Naive thymus-derived CD4-positive, alpha-beta T cell (primary cell): Measurements from ENCODE around the gene SHMT1. TPM values are rescaled to one million over a fixed set of nuclear protein-coding genes. Genes with fewer than 3 reads are reported as not detected.
A peak's percentile ranks its signal among the peaks of the same experiment; 100 is the strongest.
"Not testable (repeated sequence)": the region's sequence is repeated elsewhere in the genome, so short reads cannot be mapped to it uniquely, and the experiment has no call there.

Experiments
- ATAC-seq: fragments of 150-1000 bp; cut with Tn5 transposase; 2 replicates; pipeline ENCODE4 v1.10.0; 2021; ENCODE audit warnings: mild to moderate bottlenecking, moderate library complexity
- CTCF ChIA-PET: fragments of 350-600 bp; sonication (Branson Sonifier 250); formaldehyde crosslinking; loops from one replicate; lab custom pipeline; 2021; ENCODE audit warnings: antibody characterized with exemption; lab: Charles Lee
- POLR2A ChIA-PET: fragments of 350-600 bp; sonication (Branson Sonifier 250); formaldehyde crosslinking; loops from one replicate; lab custom pipeline; 2021; ENCODE audit warnings: antibody characterized with exemption, inconsistent platforms; lab: Charles Lee
- DNase-seq, 9 donors: peaks; one replicate each; pipeline versions ENCODE4 v3.0.0 to v3.0.0-alpha.2; 2020 to 2022; ENCODE audit warnings: mixed read lengths in 1 of 9
- H3K27ac ChIP-seq: one replicate; pipeline ENCODE4 v1.7.0; 2013; ENCODE audit warnings: mild to moderate bottlenecking, low read depth, low read length, moderate library complexity
- H3K27me3 ChIP-seq, 2 donors: one replicate each; pipeline ENCODE4 v1.7.0; 2013; ENCODE audit warnings: low read length in 2 of 2, mild to moderate bottlenecking in 2 of 2, moderate library complexity in 2 of 2; ENCODE audit not compliant: control insufficient read depth in 2 of 2, insufficient read depth in 2 of 2
- H3K36me3 ChIP-seq, 3 experiments: 1 replicate in 2 of 3; 2 replicates in 1 of 3; pipeline ENCODE4 v1.7.0; 2013; ENCODE audit warnings: low read length in 3 of 3, mild to moderate bottlenecking in 3 of 3, moderate library complexity in 1 of 3; ENCODE audit not compliant: insufficient read depth in 3 of 3, control insufficient read depth in 2 of 3
- H3K4me1 ChIP-seq, 2 donors: one replicate each; pipeline ENCODE4 v1.7.0; 2013; ENCODE audit warnings: low read length in 2 of 2, mild to moderate bottlenecking in 2 of 2, moderate library complexity in 1 of 2; ENCODE audit not compliant: control insufficient read depth in 2 of 2, insufficient read depth in 2 of 2
- H3K4me3 ChIP-seq: 2 replicates; pipeline ENCODE4 v1.7.0; 2013; ENCODE audit warnings: mild to moderate bottlenecking, low read length
- H3K9me3 ChIP-seq, 3 experiments: 1 replicate in 2 of 3; 2 replicates in 1 of 3; pipeline ENCODE4 v1.7.0; 2013; ENCODE audit warnings: low read length in 3 of 3; ENCODE audit not compliant: control insufficient read depth in 2 of 3
- H3K27ac Mint-ChIP-seq, 9 donors: one replicate each; pipeline ENCODE4 v1.8.0; 2020 to 2022; ENCODE audit warnings: mixed read lengths in 9 of 9, mild to moderate bottlenecking in 8 of 9, moderate library complexity in 5 of 9, inconsistent platforms in 2 of 9
- H3K27me3 Mint-ChIP-seq, 5 donors: one replicate each; pipeline ENCODE4 v1.8.0; 2021 to 2022; ENCODE audit warnings: mixed read lengths in 5 of 5, mild to moderate bottlenecking in 1 of 5
- H3K36me3 Mint-ChIP-seq, 5 donors: one replicate each; pipeline ENCODE4 v1.8.0; 2020 to 2022; ENCODE audit warnings: mixed read lengths in 5 of 5, mild to moderate bottlenecking in 3 of 5, inconsistent platforms in 1 of 5
- H3K4me1 Mint-ChIP-seq, 7 donors: one replicate each; pipeline ENCODE4 v1.8.0; 2020 to 2022; ENCODE audit warnings: mixed read lengths in 7 of 7, mild to moderate bottlenecking in 3 of 7, inconsistent platforms in 1 of 7
- H3K4me3 Mint-ChIP-seq, 10 donors: one replicate each; pipeline ENCODE4 v1.8.0; 2020 to 2022; ENCODE audit warnings: mild to moderate bottlenecking in 10 of 10, mixed read lengths in 10 of 10, moderate library complexity in 6 of 10, inconsistent platforms in 2 of 10
- H3K9me3 Mint-ChIP-seq, 11 donors: one replicate each; pipeline ENCODE4 v1.8.0; 2020 to 2022; ENCODE audit warnings: mixed read lengths in 11 of 11, mild to moderate bottlenecking in 4 of 11, inconsistent platforms in 1 of 11, moderate library complexity in 1 of 11
- intact Hi-C, 2 donors: fragments of 100-400 bp; cut with micrococcal nuclease; formaldehyde crosslinking; loops; one replicate each; pipeline ENCODE4 v1.15.1; 2023
- polyA plus RNA-seq, 2 donors: library from polyadenylated mRNA; unstranded; fragments of 300-500 nt; fragmentation: Illumina TruSeq; gene quantifications; one replicate each; pipeline ENCODE4 v1.2.3, GENCODE V29; 2021
- total RNA-seq, 6 experiments: library from RNA in 5 of 6; stranded (reverse) in 5 of 6; gene quantifications; 1 replicate in 5 of 6; 2 replicates in 1 of 6; pipeline ENCODE4 v1.2.3 and lab custom pipeline; 2021 to 2026

The SHMT1 gene
- total and polyA plus RNA-seq, 7 experiments from 2014 or later = 7.5 to 44.0 (median 15.4) TPM

- H3K4me1 Mint-ChIP-seq, intact Hi-C loops, H3K36me3 Mint-ChIP-seq, CTCF ChIA-PET, H3K27ac ChIP-seq, H3K27me3 ChIP-seq, H3K4me1 ChIP-seq, H3K27ac Mint-ChIP-seq, H3K36me3 ChIP-seq, H3K9me3 Mint-ChIP-seq, H3K4me3 ChIP-seq, POLR2A ChIA-PET, H3K9me3 ChIP-seq: not testable (repeated sequence)
- Mint-ChIP-seq H3K27me3 (peaks cover 6 to 28% (median 8%) of the 10 kb centered on the region in 5 donors), H3K4me3 (peak overlapping the region in 5 of 10 donors; percentile 15 to 71 (median 50))
- peak; percentile 66 for ATAC-seq
- DNase-seq = peak in 5 of 9 donors; percentile 26 to 50 (median 33)
Observed at GRCh38 chr17:18383079-18383481, 19.7 kb upstream of the SHMT1 start.

GRCh38 chr17:18382441-18383078 lies 19.2 kb upstream of the SHMT1 start:
- ATAC-seq = no peak
- H3K9me3 ChIP-seq = no peaks in the 10 kb centered on the region

GRCh38 chr17:18381953-18382245 lies 18.5 kb upstream of the SHMT1 start:
- H3K4me1 ChIP-seq = no peaks in the 10 kb centered on the region
- peak overlapping the region in 1 of 9 donors; percentile 28 for H3K27ac Mint-ChIP-seq
- no peaks in the 10 kb centered on the region for H3K9me3 ChIP-seq
- DNase-seq (no peak), ATAC-seq (no peak)
- no peak overlapping the region for H3K27ac ChIP-seq
- peaks cover 6 to 25% (median 8%) of the 10 kb centered on the region in 5 donors for H3K27me3 Mint-ChIP-seq
- H3K36me3 ChIP-seq = no peaks in the 10 kb centered on the region
- peaks cover 0 to 5% (median 0%) of the 10 kb centered on the region in 7 donors for H3K4me1 Mint-ChIP-seq
- intact Hi-C loops = no loop called here
- H3K4me3 ChIP-seq = no peak overlapping the region
- no peaks in the 10 kb centered on the region for H3K36me3 Mint-ChIP-seq
- H3K27me3 ChIP-seq = no peaks in the 10 kb centered on the region
- POLR2A ChIA-PET = no interaction called here
- H3K9me3 Mint-ChIP-seq = no peaks in the 10 kb centered on the region
- H3K4me3 Mint-ChIP-seq = peak overlapping the region in 7 of 10 donors; percentile 7 to 75 (median 46)
- CTCF ChIA-PET = no interaction called here

More at GRCh38 chr17:18382441-18383078, 19.2 kb upstream of the SHMT1 start:
- Histone ChIP-seq H3K27me3 (no peaks in the 10 kb centered on the region), H3K4me1 (no peaks in the 10 kb centered on the region), H3K4me3 (no peak overlapping the region), H3K27ac (no peak overlapping the region), H3K36me3 (no peaks in the 10 kb centered on the region)
- Mint-ChIP-seq H3K36me3 (no peaks in the 10 kb centered on the region), H3K27ac (peak overlapping the region in 1 of 9 donors; percentile 59), H3K27me3 (peaks cover 6 to 27% (median 8%) of the 10 kb centered on the region in 5 donors), H3K9me3 (no peaks in the 10 kb centered on the region), H3K4me3 (peak overlapping the region in 4 of 10 donors; percentile 26 to 75 (median 45)), H3K4me1 (peaks cover 0 to 5% (median 0%) of the 10 kb centered on the region in 7 donors)
- ChIA-PET POLR2A (no interaction called here), CTCF (no interaction called here)
- intact Hi-C loops = no loop called here
- DNase-seq = no peak

- no peaks in the 10 kb centered on the region for H3K36me3 ChIP-seq
- Mint-ChIP-seq H3K36me3 (no peaks in the 10 kb centered on the region), H3K27ac (peak overlapping the region in 2 of 9 donors; percentile 28 to 32), H3K4me3 (peak overlapping the region in 7 of 10 donors; percentile 7 to 75 (median 46)), H3K9me3 (no peaks in the 10 kb centered on the region), H3K4me1 (peaks cover 0 to 5% (median 0%) of the 10 kb centered on the region in 7 donors), H3K27me3 (peaks cover 6 to 25% (median 8%) of the 10 kb centered on the region in 5 donors)
- no peaks in the 10 kb centered on the region for H3K4me1 ChIP-seq
- intact Hi-C loops = no loop called here
- POLR2A ChIA-PET = no interaction called here
- no peak overlapping the region for H3K4me3 ChIP-seq
- CTCF ChIA-PET = no interaction called here
- ATAC-seq (no peak), DNase-seq (no peak)
- no peak overlapping the region for H3K27ac ChIP-seq
- H3K9me3 ChIP-seq = no peaks in the 10 kb centered on the region
- no peaks in the 10 kb centered on the region for H3K27me3 ChIP-seq
Observed at GRCh38 chr17:18381158-18381952, 18.0 kb upstream of the SHMT1 start.

GRCh38 chr17:18380471-18381157 lies 17.3 kb upstream of the SHMT1 start:
- no peaks in the 10 kb centered on the region for H3K27me3 ChIP-seq
- H3K27ac Mint-ChIP-seq = no peak overlapping the region
- H3K4me3 ChIP-seq = no peak overlapping the region
- no peaks in the 10 kb centered on the region for H3K36me3 ChIP-seq
- H3K4me1 ChIP-seq = no peaks in the 10 kb centered on the region
- no peaks in the 10 kb centered on the region for H3K9me3 ChIP-seq
- H3K27me3 Mint-ChIP-seq = peaks cover 6 to 25% (median 8%) of the 10 kb centered on the region in 5 donors
- no peak overlapping the region for H3K4me3 Mint-ChIP-seq
- ATAC-seq (no peak), DNase-seq (no peak)
- H3K4me1 Mint-ChIP-seq = peaks cover 0 to 5% (median 0%) of the 10 kb centered on the region in 7 donors
- H3K36me3 Mint-ChIP-seq = no peaks in the 10 kb centered on the region
- ChIA-PET CTCF (no interaction called here), POLR2A (no interaction called here)
- intact Hi-C loops = no loop called here
- no peak overlapping the region for H3K27ac ChIP-seq
- H3K9me3 Mint-ChIP-seq = no peaks in the 10 kb centered on the region

GRCh38 chr17:18379246-18380146 lies 16.1 kb upstream of the SHMT1 start:
- ATAC-seq = no peak
- H3K27me3 Mint-ChIP-seq = peaks cover 6 to 22% (median 8%) of the 10 kb centered on the region in 5 donors
- no peak for DNase-seq
- intact Hi-C loops = no loop called here
- peaks cover 0 to 5% (median 0%) of the 10 kb centered on the region in 5 donors for H3K36me3 Mint-ChIP-seq
- H3K27me3 ChIP-seq = no peaks in the 10 kb centered on the region
- no peak overlapping the region for H3K27ac ChIP-seq
- H3K36me3 ChIP-seq = no peaks in the 10 kb centered on the region
- H3K9me3 ChIP-seq = no peaks in the 10 kb centered on the region
- H3K4me3 ChIP-seq = no peak overlapping the region
- H3K4me1 Mint-ChIP-seq = peaks cover 0 to 5% (median 0%) of the 10 kb centered on the region in 7 donors
- peak overlapping the region in 1 of 9 donors; percentile 51 for H3K27ac Mint-ChIP-seq
- H3K4me1 ChIP-seq = no peaks in the 10 kb centered on the region
- H3K9me3 Mint-ChIP-seq = peaks cover 0 to 4% (median 0%) of the 10 kb centered on the region in 11 donors
- CTCF ChIA-PET = no interaction called here
- no peak overlapping the region for H3K4me3 Mint-ChIP-seq
- POLR2A ChIA-PET = interaction anchor here (0.7 kb wide), 1 partner anchor 13 kb away, joined by 3 read pairs; no protein-coding TSS in a partner anchor
